Cerebellar nuclear complex (tissue), 1 donor: ENCODE results near the gene B4GAT1.
"Not testable (repeated sequence)": the region's sequence is repeated elsewhere in the genome, so short reads cannot be mapped to it uniquely, and the experiment has no call there.

Experiments used
- DNase-seq, 2 experiments: peaks; one replicate each; lab custom pipeline; 2025; lab: John Stamatoyannopoulos, UW

B4GAT1 gene

GRCh38 chr11:66363187-66363601, 15.8 kb upstream of the B4GAT1 start:
- DNase-seq = no peak

- no peak for DNase-seq
Observed at GRCh38 chr11:66362481-66363147, 15.2 kb upstream of the B4GAT1 start.

GRCh38 chr11:66361502-66361941, 14.1 kb upstream of the B4GAT1 start:
- DNase-seq = no peak

GRCh38 chr11:66360406-66361073, 13.1 kb upstream of the B4GAT1 start:
- no peak for DNase-seq

GRCh38 chr11:66359662-66360087, 12.2 kb upstream of the B4GAT1 start:
- DNase-seq = no peak

- not testable (repeated sequence) for DNase-seq
Observed at GRCh38 chr11:66350560-66351235, 3.3 kb upstream of the B4GAT1 start.

- DNase-seq = no peak
Observed at GRCh38 chr11:66349084-66349386, 1.6 kb upstream of the B4GAT1 start.

GRCh38 chr11:66346476-66347424, 679 bp downstream of the B4GAT1 start:
- no peak for DNase-seq

GRCh38 chr11:66345316-66345649, 2.1 kb downstream of the B4GAT1 start:
- DNase-seq = no peak

- DNase-seq = peak; percentile 59 to 93
Observed at GRCh38 chr11:66344550-66345315, 2.7 kb downstream of the B4GAT1 start, which contains the start of gene BRMS1. TSS of gene BRMS1 (minus strand) at chr11:66345104. CDS start at chr11:66342234, 2,870 bp downstream.

GRCh38 chr11:66343176-66343575, 4.3 kb downstream of the B4GAT1 start:
- DNase-seq = no peak

- no peak for DNase-seq
Observed at GRCh38 chr11:66341502-66342126, 5.8 kb downstream of the B4GAT1 start.

- DNase-seq = no peak
Observed at GRCh38 chr11:66340596-66341501, 6.6 kb downstream of the B4GAT1 start.

- DNase-seq = no peak
Observed at GRCh38 chr11:66339686-66340483, 7.5 kb downstream of the B4GAT1 start.

- DNase-seq = no peak
Observed at GRCh38 chr11:66339162-66339675, 8.2 kb downstream of the B4GAT1 start.

- no peak for DNase-seq
Observed at GRCh38 chr11:66338276-66339161, 8.9 kb downstream of the B4GAT1 start.

- DNase-seq = no peak
Observed at GRCh38 chr11:66337103-66337899, 10.1 kb downstream of the B4GAT1 start.
